ENCODE results near the gene IL1RN.
"Not testable (repeated sequence)": the region's sequence is repeated elsewhere in the genome, so short reads cannot be mapped to it uniquely, and the experiment has no call there.

The IL1RN gene, protein sequence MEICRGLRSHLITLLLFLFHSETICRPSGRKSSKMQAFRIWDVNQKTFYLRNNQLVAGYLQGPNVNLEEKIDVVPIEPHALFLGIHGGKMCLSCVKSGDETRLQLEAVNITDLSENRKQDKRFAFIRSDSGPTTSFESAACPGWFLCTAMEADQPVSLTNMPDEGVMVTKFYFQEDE

DNA sequence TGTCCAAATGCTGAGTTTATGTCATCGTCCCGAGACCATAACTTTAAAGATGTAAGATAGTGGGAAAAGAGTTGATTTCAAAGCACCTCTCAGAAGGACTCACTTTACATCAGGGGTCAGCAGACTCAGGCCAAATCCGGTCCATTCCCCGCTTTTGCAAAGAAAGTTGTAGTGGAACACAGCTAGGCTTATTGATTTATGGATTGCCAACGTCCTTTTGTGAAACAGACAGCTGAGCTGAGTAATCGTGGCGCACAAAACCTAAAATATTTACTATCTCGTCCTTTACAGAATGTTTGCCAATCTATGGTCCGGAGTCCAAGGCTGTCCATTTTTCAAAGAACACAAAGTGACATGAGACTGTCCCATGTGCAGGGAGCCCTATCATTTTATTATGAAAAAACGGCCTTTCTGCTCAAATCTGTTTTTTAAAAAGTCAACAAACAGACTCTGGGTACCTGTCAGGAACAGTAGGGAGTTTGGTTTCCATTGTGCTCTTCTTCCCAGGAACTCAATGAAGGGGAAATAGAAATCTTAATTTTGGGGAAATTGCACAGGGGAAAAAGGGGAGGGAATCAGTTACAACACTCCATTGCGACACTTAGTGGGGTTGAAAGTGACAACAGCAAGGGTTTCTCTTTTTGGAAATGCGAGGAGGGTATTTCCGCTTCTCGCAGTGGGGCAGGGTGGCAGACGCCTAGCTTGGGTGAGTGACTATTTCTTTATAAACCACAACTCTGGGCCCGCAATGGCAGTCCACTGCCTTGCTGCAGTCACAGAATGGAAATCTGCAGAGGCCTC, at the start of gene IL1RN:
Gene IL1RN, plus strand, starts transcription at position 754 of the 801 bp plus-strand sequence. Its CDS starts 27 bp downstream, at position 781.
- DNase-seq (ENCODE audit: low spot score), result peak; percentile 40

DNA sequence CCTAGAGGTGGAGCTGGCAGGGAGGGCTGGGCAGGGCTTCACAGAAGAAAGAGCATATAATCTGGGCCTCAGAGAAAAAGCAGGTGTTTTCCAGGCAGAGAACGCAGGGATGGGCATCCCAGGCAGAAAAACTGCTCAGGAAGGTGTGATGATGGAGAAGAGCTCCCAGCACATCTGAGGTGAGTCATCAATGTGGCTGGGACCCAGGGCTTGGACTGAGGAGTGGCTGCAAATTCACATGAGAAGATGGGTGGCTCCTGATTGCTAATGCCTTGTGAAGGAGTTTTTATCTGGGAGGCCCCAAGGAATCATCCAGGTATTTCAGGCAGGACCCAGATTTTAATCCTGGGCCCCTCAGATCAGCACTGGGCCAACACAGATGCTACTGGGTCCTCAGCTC, 49.5 kb upstream of the IL1RN start:
- no peak for DNase-seq (ENCODE audit: low spot score)

DNA sequence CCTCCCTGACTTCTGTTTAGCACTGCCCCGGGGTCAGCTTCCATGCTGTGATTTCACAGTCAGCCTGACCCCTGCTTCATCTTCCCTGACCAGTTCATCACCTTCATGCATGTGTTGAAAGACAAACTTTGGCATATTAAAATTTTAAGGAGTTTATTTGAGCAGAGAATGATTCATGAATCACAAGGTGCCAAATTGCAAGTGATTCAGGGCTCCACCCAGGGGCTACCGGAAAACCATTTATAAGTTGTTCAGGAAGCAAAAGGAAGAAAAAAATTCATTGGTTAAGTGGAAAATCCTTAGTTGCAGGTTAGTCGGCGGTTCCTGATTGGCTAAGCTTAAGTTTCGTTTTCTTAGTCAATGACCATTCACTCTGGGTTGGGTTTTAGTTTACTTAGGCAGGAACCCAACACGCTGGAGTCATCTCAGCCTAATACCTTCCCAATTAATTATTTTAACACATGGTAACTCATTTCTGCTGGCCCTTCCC, 49.0 kb upstream of the IL1RN start:
- no peak for DNase-seq (ENCODE audit: low spot score)

DNA sequence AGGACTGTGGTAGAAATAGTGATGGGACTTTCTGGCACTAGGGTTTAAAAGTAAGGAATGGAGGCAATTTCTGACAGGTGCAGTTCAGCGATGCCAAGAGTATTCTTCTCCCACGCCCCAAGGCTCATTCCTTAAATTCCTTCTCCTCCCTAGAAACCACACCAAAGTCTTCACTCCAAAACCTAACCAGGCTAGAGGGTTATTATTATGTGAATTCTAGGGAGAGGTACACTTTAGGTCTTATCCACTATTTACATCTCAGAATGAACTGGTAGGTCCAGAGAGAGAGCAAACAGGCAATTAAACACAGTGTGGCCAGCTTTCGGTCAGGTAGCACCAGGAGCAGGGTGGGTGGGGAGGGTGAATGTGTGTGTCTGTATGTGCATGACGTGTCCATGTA, 48.3 kb upstream of the IL1RN start:
- DNase-seq (ENCODE audit: low spot score), result no peak

DNA sequence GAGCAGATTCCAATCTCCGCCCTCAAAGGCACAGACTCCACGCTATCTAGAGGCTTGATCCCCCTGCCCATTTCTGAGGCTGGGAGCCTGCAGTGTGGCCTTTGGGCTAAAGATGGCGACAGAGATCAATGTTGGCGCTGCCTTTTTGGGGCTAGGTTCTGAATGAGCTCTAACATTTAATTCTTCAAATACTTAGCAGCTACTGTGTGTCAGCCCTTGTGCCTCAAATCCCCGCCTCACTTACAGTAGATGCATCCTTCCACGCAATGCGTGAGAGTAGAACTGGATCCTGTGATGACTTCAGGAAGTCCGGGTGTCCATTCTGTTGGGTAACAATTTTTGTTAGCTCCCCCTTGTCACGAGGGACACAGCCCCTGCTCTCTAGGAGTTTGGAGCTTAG, 47.3 kb upstream of the IL1RN start:
- DNase-seq (ENCODE audit: low spot score), result no peak

DNA sequence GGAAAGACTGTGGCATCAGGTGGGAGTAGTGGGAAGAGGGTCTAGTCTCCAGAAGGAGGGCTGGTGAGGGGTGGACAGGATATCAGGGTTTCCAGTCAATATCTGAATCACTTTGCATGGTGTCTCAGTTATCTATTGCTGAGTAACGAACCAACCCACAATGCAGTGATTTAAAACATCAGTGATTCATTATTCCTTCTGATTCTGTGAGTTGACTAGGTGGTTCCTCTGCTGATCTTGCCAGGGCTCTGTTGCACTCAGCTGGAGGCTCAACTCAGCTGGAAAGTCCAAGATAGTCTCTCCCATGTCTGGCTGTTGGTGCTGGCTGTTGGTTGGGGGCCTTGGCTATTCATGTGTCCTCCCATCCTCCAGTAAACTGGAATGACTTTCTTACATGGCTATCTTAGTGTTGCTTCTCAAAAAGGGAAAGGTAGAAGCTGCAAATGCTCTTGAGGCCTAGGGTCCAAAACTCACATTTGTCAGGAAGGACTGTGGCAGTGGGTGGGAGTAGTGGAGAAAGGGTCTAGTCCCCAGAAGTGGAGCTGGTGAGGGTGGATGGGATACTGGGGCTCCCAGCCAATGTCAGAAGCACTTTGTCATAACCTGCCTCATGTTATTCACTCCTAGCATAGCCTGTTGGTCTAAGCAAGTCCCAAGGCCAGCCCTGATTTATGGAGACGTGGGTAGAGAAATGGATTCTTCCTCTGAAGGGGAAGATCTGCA, 45.7 kb upstream of the IL1RN start:
- DNase-seq (ENCODE audit: low spot score), result no peak

DNA sequence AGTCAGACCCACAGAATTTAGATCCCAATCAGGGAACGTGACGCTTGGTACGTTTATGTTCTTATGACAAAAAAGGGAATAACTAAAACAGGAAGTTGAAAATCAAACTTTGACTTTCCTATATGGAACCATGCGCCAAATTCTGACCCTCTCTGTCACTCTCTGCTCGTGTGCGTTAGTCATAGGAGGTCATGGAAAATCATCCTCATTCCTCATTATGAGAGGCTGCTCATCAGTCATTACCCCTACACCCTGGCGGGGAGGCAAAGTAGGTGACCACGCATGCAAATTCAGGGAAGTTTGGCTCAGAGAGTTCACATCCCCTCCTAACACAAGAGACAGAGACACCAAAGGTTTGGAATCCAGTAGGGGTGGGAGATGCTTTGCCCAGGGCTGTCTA, 44.1 kb upstream of the IL1RN start:
- no peak for DNase-seq (ENCODE audit: low spot score)

DNA sequence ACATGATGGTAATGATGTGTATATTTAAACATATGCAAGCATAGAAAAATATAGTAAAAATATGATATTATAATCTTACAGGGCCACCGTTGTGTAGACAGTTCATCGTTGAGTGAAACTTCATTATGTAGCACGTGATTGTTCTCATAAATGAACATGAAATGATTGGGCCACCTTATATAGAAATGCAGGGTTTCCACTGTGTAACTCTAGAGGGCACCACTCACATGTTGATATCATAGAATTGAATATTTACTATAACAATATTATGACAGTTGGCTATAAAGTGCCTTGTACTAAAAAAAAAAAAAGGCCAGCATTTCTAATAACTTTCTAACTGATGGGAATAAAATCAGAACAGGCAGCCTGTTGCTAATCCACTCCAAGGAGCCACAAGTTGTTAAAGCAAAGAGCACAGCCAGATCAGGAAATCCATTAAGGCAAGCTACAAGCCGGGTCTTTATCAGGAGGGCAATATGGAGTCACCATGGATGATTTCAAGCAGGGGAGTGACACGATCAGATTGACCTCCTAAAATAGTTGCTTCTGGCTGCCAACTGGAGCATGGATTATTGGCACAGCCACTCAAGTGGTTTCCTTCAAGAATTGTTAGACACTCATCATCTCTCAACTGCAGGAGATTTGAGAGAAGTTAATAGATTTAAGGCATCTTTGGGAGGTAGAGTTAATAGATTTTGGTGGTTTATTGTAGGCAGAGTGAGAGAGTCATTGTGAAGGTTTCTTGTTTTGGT, 43.0 kb upstream of the IL1RN start:
- no peak for DNase-seq (ENCODE audit: low spot score)

DNA sequence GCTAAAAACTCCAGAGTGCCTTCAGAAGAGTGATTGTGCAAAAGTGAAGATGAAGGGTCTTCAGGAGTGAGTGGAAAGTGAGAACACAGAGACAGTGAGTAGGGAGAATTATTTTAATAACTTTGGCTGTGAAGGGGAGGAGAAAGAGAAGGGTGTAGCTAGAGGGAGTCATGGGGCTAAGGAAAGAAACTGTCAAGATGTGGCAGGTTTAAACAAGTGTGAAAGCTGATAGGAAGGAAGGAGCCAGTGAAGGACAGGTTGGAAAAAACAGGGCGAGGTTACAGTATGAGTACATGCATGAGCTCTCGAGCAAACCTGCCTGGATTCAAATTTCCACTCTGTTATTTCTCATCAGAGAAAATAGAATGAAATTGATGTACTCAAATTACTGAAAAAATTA, 41.9 kb upstream of the IL1RN start:
- DNase-seq (ENCODE audit: low spot score), result no peak

DNA sequence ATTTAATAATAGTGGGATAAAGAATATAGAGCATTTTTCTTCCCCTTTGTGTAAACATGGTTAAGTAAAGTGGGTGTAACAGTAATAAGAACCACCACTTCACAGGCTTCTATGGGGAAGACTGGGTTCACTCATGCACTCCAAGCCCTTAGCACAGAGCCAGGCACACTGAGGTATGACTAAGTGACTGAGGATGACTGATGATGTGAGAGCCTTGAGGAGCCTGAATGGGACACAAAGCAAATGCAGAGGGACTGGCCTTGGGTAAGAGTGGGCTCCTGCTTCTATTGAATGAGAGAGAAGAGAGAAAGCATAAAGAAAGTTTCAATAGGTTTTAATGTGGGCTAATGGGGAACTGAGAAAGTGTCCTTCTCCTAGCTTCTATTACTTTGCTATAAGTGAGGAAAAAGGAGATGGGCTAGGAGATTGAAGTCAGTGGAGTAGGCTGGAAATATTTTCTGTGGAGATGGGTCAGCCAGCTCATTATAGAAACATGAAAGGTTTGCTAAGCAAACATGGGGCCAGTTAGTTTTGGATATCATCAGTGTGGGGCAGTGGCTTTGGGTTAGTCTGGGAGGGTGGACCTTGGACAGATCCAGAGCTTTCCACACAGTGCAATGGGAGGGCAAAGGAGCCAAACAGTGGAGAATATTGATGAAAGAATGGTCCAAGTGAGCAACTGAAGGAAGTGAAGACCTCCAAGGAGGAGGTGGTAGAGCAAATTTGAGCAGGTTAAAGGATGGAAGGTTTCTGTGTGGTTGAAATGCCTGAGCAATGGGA, 39.0 kb upstream of the IL1RN start:
- DNase-seq (ENCODE audit: low spot score), result no peak

DNA sequence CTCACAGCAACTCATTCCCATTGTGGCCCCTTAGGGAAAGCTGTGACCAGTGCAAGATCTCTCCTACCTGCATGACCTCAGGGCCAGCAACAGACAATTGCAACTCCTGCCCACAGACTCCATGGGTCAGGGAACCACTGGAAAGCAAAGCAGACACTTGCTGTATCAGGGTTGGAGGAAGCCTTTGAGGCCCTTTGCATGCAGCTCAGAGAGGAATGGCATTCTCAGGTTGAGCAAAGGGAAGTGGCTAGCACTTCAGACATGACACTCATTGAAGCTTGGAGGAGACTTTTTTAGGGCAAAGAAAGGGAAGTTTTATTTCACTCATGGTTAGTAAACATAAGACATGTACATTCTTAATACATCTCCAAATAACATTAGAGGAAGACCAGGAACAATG, 37.5 kb upstream of the IL1RN start:
- DNase-seq (ENCODE audit: low spot score), result peak; percentile 14

DNA sequence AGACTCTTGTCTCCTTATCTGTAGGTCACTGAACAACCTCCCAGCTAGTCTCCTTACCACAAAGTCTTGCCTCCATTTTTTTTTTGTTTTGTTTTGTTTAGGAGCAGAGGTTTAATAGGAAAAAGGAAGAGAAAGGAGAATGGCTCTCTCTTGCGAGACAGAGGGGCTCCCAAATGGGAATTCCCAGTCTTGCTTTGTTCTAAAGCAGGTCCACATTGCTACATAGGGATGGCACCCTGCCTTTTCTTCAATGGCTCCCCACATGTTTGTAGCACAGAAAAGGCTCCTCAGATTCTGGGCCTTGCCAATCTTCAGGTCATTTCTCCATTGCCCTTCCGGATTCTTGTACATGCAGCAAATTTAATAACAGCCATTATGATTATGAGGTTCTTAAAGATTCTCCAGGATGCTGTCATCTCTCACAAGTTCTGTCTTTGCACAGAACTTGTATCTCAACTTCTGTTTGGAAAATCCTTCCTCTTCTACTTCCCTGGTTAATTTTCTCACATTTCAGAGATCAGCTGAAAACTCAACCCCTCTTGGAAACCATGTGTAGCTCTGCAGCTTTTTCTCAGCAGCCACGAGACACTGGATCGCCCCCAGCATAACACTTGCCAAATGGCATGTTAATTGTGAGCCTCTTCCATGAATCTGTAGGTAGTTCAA, 36.0 kb upstream of the IL1RN start:
- DNase-seq (ENCODE audit: low spot score), result no peak

DNA sequence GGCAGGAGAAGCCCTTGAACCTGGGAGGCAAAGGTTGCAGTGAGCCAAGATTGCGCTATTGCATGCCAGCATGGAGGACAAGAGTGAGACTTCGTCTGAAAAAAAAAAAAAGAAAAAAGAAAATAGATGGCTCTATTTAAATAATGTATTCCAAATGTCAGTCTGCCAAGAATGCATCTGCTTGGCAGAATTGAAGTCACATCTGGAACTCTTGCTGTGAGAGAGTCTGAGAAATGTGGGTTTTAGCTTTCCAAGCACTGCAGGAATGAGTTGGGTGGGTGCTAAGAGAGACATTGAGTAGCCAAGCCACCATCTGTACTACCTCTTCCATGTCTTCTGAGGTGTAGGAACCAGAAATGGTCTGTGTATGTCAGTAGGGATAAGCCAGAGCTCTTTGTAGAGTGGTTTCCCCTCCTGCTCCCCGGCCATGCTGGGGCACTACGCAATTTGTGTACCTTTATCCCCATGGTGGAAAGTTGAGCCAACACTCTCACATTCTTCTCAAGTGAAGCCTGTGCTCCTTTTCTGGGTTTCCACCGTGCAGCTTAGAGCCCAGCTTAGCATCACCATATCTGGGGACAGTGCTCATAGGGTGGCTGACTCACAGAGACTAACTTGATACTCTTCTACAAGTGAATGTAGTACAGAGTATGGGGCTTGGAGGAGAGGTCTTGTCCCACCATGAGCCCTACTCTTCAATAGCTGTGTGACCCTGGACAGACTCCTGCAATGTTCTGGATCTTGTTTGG, 34.4 kb upstream of the IL1RN start:
- DNase-seq (ENCODE audit: low spot score), result no peak

DNA sequence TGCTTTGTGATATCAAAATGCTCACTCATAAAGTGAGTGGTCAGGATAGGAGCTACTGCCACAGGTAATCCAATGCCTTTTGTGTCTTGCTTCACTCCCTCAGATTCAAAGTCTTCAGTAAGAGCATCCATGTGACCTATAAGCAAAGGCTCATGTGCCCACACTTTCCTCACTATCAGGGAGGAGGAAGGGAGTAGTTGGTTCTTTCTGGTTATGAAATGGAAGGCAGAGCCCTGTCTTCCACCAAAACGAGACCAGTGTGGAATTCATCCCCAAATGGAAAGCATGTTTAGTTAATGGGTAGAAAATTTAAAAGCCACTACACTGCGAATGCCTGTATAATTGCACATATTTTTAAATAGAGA, 33.8 kb upstream of the IL1RN start:
- DNase-seq (ENCODE audit: low spot score), result no peak

DNA sequence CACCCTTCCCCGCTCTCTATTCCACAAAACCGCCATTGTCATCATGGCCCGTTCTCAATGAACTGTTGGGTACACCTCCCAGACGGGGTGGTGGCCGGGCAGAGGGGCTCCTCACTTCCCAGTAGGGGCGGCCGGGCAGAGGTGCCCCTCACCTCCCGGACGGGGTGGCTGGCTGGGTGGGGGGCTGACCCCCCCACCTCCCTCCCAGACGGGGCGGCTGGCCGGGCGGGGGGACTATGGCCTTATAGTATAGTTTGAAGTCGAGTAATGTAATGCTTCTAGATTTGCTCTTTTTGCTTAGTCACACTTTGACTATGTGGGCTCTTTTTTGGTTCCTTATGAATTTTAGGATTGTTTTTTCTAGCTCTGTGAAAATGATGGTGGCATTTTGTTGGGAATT, 31.1 kb upstream of the IL1RN start:
- DNase-seq (ENCODE audit: low spot score), result not testable (repeated sequence)

DNA sequence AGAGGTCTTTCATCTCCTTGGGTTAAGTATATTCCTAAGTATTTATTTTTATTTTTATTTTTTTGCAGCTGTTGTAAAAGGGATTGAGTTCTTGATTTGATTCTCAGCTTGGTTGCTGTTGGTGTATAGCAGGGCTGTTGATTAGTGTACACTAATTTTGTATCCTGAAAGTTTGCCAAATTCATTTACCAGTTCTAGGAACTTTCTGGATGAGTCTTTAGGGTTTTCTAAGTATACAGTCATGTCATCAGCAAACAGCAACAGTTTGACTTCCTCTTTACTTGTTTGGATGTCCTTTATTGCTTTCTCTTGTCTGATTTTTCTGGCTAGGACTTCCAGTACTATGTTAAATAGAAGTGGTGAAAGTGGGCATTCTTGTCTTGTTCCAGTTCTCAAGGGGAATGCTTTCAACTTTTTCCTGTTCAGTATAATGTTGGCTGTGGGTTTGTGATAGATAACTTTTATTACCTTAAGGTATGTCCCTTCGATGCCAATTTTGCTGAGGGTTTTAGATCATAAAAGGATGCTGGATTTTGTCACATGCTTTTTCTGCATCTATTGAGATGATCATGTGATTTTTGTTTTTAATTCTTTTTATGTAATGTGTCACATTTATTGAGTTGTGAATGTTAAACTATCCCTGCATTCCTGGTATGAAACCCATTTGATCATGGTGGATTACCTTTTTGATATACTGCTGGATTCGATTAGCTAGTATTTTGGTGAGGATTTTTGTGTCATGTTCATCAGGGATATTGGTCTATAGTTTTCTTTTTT, 30.4 kb upstream of the IL1RN start:
- DNase-seq (ENCODE audit: low spot score), result not testable (repeated sequence)

DNA sequence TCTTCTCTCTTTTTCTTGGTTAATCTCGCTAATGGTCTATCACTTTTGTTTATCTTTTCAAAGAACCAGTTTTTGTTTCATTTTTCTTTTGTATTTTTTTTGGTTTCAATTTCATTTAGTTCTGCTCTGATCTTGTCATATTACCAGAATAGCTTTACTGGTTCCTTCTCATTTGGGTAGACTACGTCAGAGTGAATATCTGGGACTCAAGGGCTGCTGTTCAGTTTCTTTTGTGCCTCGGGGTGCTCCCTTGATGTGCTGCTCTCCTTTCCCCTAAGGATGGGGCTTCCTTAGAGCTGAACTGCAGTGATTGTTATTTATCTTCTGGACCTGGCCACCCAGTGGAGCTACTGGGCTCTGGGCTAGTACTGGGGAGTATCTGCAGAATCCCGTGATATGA, 29.4 kb upstream of the IL1RN start:
- no peak for DNase-seq (ENCODE audit: low spot score)

DNA sequence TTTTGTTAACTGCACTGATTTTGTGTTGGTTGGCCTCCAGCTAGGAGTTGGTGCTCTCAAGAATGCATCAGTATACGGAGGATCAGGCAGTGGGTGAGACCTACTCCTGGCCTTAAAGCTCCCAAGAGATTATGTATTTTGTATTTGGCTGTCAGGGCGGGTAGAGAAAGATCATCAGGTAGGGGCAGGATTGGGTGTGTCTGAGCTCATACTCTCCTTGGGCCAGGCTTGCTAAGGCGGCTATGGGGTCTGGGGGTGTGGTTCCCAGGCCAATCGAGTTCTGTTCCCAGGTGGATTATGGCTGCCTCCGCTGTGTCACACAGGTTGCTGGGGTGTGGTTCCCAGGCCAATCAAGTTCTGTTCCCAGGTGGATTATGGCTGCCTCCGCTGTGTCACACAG, 28.9 kb upstream of the IL1RN start:
- no peak for DNase-seq (ENCODE audit: low spot score)

DNA sequence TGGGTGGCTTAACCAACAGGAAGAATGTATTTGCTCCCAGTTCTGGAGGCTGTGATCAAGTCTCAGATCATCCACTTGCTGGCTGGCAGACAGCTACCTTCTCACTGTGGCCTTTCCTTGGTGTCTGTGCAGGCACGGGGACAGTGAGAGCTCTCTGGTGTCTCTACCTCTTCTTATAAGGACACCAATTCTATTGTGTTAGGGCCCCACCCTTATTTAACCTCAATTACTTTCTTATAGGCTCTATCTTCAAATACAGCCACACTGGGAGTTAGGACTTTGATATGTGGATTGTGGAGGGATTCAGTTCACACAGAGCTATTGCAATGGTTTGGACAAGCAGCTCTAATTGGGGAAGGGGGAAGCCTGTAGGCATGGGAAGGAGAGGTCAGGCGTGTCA, 25.3 kb upstream of the IL1RN start:
- no peak for DNase-seq (ENCODE audit: low spot score)

DNA sequence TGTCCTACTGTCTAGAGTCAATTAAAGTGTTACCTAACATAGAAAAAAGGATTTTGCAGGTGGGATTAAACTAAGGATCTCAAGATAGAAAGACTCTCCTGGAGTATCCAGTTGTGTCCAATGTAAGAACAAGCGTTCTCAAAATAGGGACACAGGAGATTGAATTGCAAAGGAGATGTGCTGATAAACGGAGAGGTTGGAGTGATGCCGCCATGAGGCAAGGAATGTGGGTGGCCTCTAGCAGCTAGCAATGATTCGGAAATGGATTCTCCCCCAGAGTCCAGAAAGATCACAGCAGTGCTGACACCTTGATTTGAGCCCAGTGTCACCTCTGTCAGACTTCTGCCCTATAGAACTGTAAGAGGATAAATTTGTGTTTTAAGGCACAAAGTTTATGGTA, 24.1 kb upstream of the IL1RN start:
- no peak for DNase-seq (ENCODE audit: low spot score)

Measured in globus pallidus (tissue), 1 donor.